DOHH2 (cell line): ENCODE data around the gene SLC6A20.

ENCODE experiments used
- H3F3A ChIP-seq: fragments of 200-600 bp; sonication (generic), shearing (Covaris generic); 2 replicates; pipeline ENCODE4 v1.6.0; 2016; ENCODE audit warnings: antibody characterized with exemption, mild to moderate bottlenecking; ENCODE audit not compliant: control insufficient read depth, insufficient read depth
- H3K27ac ChIP-seq: fragments of 200-600 bp; sonication (generic); 2 replicates; pipeline ENCODE4 v1.5.1; 2014; ENCODE audit warnings: low read depth, mild to moderate bottlenecking, low read length, moderate library complexity
- H3K27me3 ChIP-seq: fragments of 200-600 bp; sonication (generic); 2 replicates; pipeline ENCODE4 v1.6.1; 2014; ENCODE audit warnings: mild to moderate bottlenecking, low read length, mixed read lengths; ENCODE audit not compliant: control insufficient read depth
- H3K36me3 ChIP-seq: fragments of 200-600 bp; sonication (generic); 2 replicates; pipeline ENCODE4 v1.6.1; 2014; ENCODE audit warnings: mild to moderate bottlenecking, low read length, moderate library complexity, mixed read lengths; ENCODE audit not compliant: control insufficient read depth
- H3K4me1 ChIP-seq: fragments of 200-600 bp; sonication (generic); 2 replicates; pipeline ENCODE4 v1.6.1; 2014; ENCODE audit warnings: mild to moderate bottlenecking, low read length, mixed read lengths; ENCODE audit not compliant: control insufficient read depth
- H3K4me2 ChIP-seq: fragments of 200-600 bp; sonication (generic); 2 replicates; pipeline ENCODE4 v1.6.0; 2014; ENCODE audit warnings: mild to moderate bottlenecking, low read length, moderate library complexity
- H3K4me3 ChIP-seq: fragments of 200-600 bp; sonication (generic); 2 replicates; pipeline ENCODE4 v1.5.1; 2014; ENCODE audit warnings: mild to moderate bottlenecking, low read length, mixed read lengths
- H3K79me2 ChIP-seq: fragments of 200-600 bp; sonication (generic); 2 replicates; pipeline ENCODE4 v1.6.1; 2014; ENCODE audit warnings: mild to moderate bottlenecking, low read length, mixed read lengths; ENCODE audit not compliant: control insufficient read depth
- H3K9me2 ChIP-seq: fragments of 200-600 bp; sonication (generic); replicated peaks from 2 replicates; pipeline ENCODE4 v1.6.1; 2014; ENCODE audit warnings: mild to moderate bottlenecking, low read length, mixed read lengths; ENCODE audit not compliant: control insufficient read depth
- H3K9me3 ChIP-seq: fragments of 200-600 bp; sonication (generic); 2 replicates; pipeline ENCODE4 v1.6.1; 2014; ENCODE audit warnings: antibody characterized with exemption, low read length, mixed read lengths; ENCODE audit not compliant: control insufficient read depth, insufficient read depth
- H4K20me1 ChIP-seq: fragments of 200-600 bp; sonication (generic); 2 replicates; pipeline ENCODE4 v1.6.0; 2014; ENCODE audit warnings: low read depth, mild to moderate bottlenecking, antibody characterized with exemption, low read length, moderate library complexity; ENCODE audit not compliant: control insufficient read depth, insufficient read depth
- CTCF ChIP-seq: fragments of 200-600 bp; sonication (generic); IDR thresholded peaks from one replicate; pipeline ENCODE4 v1.5.1; 2014; ENCODE audit warnings: antibody characterized with exemption, mild to moderate bottlenecking, low read depth, low read length; ENCODE audit not compliant: poor library complexity, severe bottlenecking
- EZH2phosphoT487 ChIP-seq: fragments of 200-600 bp; sonication (generic); IDR thresholded peaks from 2 replicates; pipeline ENCODE4 v1.6.1; 2017; ENCODE audit warnings: borderline replicate concordance, mild to moderate bottlenecking, antibody characterized with exemption, low read length, moderate library complexity, mixed read lengths

SLC6A20 gene

GRCh38 chr3:45792516-45793172, 3.7 kb downstream of the SLC6A20 start:
- no peaks in the 10 kb centered on the region for H4K20me1 ChIP-seq
- H3K27ac ChIP-seq = no peak overlapping the region
- no peaks in the 10 kb centered on the region for H3K9me2 ChIP-seq
- peaks cover 7% of the 10 kb centered on the region for H3K4me1 ChIP-seq
- no peaks in the 10 kb centered on the region for H3F3A ChIP-seq
- no peaks in the 10 kb centered on the region for H3K27me3 ChIP-seq
- no peak overlapping the region for H3K4me2 ChIP-seq
- H3K79me2 ChIP-seq = no peaks in the 10 kb centered on the region
- H3K9me3 ChIP-seq = peaks cover 5% of the 10 kb centered on the region; the same call in 1 of the 2 replicates
- H3K4me3 ChIP-seq = no peak overlapping the region
- no peaks in the 10 kb centered on the region for H3K36me3 ChIP-seq
- TF ChIP-seq EZH2phosphoT487 (no peak), CTCF (no peak)

- H3K9me3 ChIP-seq = peaks cover 5% of the 10 kb centered on the region; the same call in 1 of the 2 replicates
- no peak overlapping the region for H3K4me2 ChIP-seq
- peaks cover 7% of the 10 kb centered on the region for H3K4me1 ChIP-seq
- no peaks in the 10 kb centered on the region for H3K27me3 ChIP-seq
- H3K36me3 ChIP-seq = no peaks in the 10 kb centered on the region
- H3K27ac ChIP-seq = no peak overlapping the region
- no peaks in the 10 kb centered on the region for H3K9me2 ChIP-seq
- no peaks in the 10 kb centered on the region for H3F3A ChIP-seq
- no peak overlapping the region for H3K4me3 ChIP-seq
- TF ChIP-seq EZH2phosphoT487 (no peak), CTCF (no peak)
- no peaks in the 10 kb centered on the region for H3K79me2 ChIP-seq
- no peaks in the 10 kb centered on the region for H4K20me1 ChIP-seq
Observed at GRCh38 chr3:45792036-45792435, 4.3 kb downstream of the SLC6A20 start.

GRCh38 chr3:45790596-45790995, 5.7 kb downstream of the SLC6A20 start:
- no peak overlapping the region for H3K4me3 ChIP-seq
- H3K9me3 ChIP-seq = peaks cover 5% of the 10 kb centered on the region; the same call in 1 of the 2 replicates
- no peak overlapping the region for H3K27ac ChIP-seq
- H3F3A ChIP-seq = no peaks in the 10 kb centered on the region
- H3K36me3 ChIP-seq = no peaks in the 10 kb centered on the region
- no peak overlapping the region for H3K4me2 ChIP-seq
- no peaks in the 10 kb centered on the region for H3K79me2 ChIP-seq
- TF ChIP-seq EZH2phosphoT487 = no peak
- no peaks in the 10 kb centered on the region for H4K20me1 ChIP-seq
- H3K4me1 ChIP-seq = peaks cover 7% of the 10 kb centered on the region
- H3K9me2 ChIP-seq = no peaks in the 10 kb centered on the region
- H3K27me3 ChIP-seq = no peaks in the 10 kb centered on the region

- Histone ChIP-seq H3F3A (no peaks in the 10 kb centered on the region), H4K20me1 (no peaks in the 10 kb centered on the region), H3K4me2 (no peak overlapping the region), H3K4me1 (peaks cover 7% of the 10 kb centered on the region), H3K9me2 (no peaks in the 10 kb centered on the region), H3K4me3 (no peak overlapping the region), H3K9me3 (peaks cover 5% of the 10 kb centered on the region; the same call in 1 of the 2 replicates), H3K27ac (no peak overlapping the region), H3K79me2 (no peaks in the 10 kb centered on the region), H3K36me3 (no peaks in the 10 kb centered on the region), H3K27me3 (no peaks in the 10 kb centered on the region)
- TF ChIP-seq CTCF (no peak), EZH2phosphoT487 (no peak)
Observed at GRCh38 chr3:45789235-45789812, 7.0 kb downstream of the SLC6A20 start.
